Activated CD8-positive, alpha-beta memory T cell treated with anti-CD3 and anti-CD28 coated beads, Interleukin-2, amount 50 U/mL, for 4 hours (primary cell): ENCODE results near the gene KCNIP3.
A peak's percentile ranks its signal among the peaks of the same experiment; 100 is the strongest.
"Not testable (repeated sequence)": the region's sequence is repeated elsewhere in the genome, so short reads cannot be mapped to it uniquely, and the experiment has no call there.

Source experiments
- DNase-seq: peaks from one replicate; pipeline ENCODE4 v3.0.0-alpha.2; 2020

Gene KCNIP3

GRCh38 chr2:95389245-95390119 lies 92.3 kb downstream of the KCNIP3 start:
- DNase-seq: no peak

DNA sequence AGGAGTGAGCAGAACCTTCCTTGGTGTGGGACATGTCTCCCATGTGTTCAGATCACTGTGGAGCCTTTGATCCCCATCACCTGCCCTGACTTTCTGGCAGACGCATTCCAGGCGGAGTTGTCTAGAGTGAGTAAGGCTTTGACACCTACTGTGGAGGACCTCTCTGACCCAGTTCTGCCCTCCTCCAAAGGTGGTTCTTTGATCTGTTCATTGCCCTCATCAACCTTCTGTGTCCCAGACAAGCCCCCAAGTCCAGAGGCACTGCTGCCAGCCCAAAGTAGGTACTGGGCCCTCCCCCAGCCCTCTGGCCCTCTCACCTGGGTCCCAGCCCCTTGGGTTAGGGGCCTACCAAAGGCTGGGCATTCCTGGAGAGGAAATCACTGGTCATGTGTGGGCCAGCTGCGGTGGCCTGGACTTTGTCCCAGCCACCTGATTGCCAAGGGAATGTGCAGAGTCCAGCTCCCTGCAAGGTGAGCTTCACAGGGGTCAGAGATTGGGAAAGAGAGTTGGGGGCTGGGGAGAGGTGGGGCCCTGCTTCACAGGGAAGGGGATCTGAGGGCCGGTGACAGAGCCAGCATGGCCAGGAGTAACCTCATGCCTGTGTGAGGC lies 93.2 kb downstream of the KCNIP3 start:
- DNase-seq: no peak

GRCh38 chr2:95390881-95391321 lies 93.8 kb downstream of the KCNIP3 start:
- DNase-seq: no peak

DNA sequence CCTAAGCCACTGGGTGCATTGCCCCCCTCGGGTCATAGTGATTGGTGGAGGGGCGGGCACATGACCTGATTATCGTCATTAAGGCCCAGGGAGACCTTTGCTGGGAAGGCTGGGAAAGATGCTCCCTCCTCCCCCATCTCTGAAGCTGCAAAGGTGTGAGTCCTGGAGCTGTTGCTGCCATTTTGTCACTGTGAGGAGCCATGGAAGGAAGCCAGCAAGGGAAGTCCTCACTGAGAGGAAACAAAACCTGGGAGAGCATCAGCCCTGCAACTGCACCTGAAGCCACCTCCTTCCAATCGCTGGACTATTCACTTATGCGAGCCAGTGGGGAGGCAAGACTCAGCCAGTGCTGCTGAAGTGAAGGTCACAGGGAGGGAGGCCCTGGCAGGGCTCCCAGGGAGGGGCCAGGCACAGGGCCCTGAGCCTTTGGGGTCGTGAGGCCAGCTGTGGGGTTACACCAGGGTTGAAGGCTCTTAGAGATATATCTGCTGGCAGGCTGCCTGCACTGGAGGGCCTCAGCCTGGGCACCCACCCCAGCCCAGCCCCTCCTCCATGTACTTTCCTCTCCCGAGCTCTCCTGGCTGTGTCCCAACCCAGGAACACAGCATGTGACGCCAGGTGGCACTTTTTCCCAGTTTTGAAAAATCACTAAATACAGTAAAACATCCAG lies 94.6 kb downstream of the KCNIP3 start:
- DNase-seq: no peak

DNA sequence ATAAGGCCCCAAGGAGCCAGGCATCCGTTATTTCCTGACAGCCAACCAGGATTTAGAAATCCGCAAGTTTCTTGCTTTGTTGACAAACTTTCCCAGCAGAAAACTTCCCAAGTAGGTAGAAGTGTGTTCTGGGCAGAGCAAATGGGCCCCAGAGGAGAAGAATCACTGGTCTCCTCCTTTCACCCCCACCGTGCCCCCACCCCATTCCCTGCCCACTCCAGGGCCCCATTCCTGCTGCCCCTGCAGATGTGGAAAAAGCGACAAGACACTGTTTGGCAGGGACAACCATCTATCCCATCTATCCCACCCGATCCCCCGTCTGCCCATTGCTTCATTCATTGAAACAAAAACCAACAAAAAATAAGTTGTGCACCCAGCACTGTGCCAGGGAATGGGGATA lies 95.2 kb downstream of the KCNIP3 start:
- no peak for DNase-seq

DNA sequence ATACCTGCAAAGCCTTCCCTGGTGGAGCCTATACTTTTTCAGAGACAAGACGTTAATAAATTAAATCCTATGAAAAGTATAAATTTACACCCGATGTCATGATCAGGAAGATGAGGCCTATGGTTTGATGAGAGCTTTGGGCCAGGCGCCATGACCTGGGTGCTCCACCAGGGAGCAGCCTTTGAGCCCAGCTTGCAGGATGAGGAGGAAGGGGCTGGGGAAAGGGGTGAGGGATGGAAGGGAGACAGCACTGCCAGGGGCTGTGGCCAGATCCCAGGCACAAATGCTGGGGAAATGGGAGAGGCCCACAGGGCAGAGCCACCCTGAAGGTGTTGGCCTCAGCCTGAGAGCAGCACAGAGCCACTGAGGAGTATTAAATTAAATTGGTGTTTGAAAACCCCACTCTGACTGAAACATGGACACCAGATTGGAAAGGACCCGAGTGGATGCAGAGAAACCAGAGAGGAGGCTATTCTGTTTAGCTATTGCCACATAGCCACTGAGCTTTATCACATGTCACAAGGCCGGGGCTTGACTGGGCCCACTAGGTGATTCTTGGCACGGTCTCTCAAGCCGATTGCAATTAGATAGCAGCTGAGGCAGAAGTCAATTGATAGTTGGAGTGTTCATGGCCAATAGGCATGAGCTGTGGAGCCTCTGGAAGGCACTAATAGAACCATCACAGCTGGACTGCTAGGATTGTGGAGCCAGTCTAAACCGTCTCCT lies 95.7 kb downstream of the KCNIP3 start:
- no peak for DNase-seq

DNA sequence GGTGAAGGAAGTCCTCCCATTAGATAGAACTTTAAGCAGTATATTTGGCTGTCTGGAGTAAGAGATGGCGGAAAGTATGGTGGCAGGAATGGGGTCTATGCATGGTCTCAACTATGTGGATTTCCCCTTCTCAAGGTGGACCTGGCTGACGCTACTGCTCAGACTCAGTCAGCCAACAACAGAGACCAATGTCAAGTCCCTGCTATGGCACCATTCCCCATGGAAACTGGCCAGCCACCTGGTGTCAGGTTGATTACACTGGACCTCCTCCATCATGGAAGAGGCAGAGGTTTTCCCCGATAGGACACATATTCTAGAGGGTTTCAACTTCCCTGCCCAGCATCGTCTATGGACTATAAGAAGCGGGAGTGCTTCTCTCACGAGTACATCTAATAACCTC lies 96.8 kb downstream of the KCNIP3 start:
- DNase-seq: no peak

DNA sequence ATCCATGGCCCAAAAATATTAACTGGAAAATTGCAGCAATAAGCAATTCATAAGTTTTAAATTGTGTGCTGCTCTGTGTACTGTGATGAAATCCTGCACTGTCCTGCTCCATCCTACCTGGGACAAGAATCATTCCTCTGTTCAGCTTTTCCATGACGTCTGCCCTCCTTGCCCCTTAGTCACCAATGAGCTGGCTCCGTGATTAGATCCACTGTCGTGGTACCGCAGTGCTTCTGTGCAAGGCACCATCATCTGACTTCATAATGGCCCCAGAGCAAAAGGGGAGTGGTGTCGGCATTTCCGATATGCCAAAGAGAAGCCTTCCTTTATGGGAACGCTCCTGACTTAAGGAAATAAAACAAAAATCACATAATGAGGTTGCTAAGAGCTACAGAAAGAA lies 101.9 kb downstream of the KCNIP3 start:
- no peak for DNase-seq

DNA sequence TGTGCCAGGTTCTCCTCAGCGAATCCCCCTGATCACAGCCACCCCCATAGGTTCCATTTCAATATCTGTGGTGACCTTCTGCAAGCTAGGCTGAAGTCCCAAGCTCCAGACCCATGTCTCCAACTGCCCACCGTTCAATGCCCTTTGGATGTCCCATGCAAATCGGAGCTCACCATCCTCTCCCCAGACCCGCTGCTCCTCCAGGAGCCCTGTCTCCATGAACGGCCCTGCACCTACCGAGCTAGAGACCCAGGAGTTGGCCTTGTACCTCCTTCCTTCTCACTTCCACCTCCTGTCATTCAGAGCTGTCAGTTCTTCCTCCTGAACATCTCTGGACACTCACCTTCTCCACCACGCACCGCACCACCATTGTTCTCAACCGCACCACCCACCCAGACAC lies 104.3 kb downstream of the KCNIP3 start:
- no peak for DNase-seq

DNA sequence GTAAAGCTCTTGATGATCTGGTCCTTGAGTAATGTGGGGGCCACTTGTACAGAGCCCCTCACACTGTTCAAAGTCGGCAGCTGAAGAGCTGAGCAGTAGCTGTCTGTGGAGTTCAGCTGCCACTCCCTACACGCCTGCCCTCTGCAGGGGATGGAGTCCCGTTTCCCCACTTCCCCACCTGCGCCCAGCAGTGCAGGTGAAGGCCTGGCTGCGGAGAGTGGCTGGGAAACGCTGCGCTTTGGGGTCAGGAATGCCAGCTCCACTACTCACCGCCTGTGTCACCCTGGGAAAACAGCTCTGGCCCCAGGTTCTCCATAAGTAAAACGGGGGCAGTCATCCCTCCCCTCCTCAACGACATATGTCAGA lies 104.8 kb downstream of the KCNIP3 start:
- DNase-seq: not testable (repeated sequence)

- DNase-seq: peak; percentile 96
Measured at GRCh38 chr2:95402370-95403203, 105.4 kb downstream of the KCNIP3 start, which contains the start of gene FAHD2A. TSS of gene FAHD2A (plus strand) at chr2:95402708. CDS start at chr2:95405559, 2,851 bp downstream.

DNA sequence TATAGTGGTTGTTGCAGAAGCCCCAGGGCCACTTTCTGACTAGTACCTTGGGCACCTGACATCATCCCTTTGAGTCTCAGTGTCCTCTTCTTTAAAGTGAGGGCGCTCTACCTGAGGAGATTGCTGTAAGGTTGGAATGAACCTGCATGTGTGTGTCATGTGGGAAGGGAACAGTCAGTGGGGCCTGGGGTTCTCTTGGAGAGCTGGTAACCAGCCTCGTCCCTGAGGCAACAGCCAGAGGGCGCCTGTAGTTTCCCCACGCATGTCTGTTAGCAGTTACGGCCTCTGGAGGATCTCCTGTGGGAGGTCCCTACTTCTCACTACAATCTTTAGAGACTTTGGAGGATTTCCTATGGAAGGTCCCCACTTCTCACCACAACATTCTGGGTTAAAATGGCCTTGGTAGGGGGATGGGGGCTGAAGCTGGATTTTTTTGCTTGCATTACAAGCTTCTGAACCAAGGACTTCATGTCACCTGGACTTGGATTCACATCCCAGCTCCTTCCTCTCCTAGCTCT lies 106.1 kb downstream of the KCNIP3 start:
- not testable (repeated sequence) for DNase-seq

DNA sequence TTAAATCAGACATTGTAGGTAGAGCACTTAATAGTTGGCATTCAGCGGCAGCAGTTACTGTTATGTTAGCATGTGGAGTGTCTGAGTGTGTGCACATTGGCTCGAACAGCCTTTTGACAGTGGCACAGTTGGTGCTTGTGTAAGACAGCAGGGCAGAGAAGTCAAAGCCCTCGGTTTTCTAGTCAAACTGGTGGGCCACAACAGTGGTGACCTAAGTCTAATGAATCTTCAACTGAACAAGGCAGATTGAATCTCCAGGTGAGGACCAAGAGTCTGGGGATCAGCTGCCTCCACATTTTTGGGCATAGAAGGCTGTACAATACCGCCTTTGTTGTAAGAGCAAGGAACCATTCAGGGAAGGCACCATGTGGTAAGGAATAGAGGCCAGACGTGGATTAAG lies 106.7 kb downstream of the KCNIP3 start:
- DNase-seq: not testable (repeated sequence)

DNA sequence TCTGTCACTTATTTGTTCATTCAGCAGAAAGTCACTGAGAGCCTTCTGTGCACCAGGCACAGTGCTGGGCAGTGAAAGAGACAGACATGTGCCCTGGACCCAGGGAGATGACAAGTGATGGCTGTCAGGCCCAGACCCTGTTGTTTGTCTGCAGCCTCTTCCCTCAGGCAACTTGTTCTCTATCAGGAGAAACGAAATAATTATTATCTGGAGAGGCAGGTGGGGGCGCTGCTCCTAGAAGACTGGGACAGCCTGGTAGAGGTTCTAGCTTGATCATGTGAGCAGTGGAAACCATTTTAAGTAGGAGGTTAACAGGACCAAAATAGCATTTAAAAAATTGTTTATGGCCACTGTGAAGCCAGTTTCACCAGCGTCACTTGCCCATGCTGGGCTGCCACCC lies 107.5 kb downstream of the KCNIP3 start:
- DNase-seq: not testable (repeated sequence)

DNA sequence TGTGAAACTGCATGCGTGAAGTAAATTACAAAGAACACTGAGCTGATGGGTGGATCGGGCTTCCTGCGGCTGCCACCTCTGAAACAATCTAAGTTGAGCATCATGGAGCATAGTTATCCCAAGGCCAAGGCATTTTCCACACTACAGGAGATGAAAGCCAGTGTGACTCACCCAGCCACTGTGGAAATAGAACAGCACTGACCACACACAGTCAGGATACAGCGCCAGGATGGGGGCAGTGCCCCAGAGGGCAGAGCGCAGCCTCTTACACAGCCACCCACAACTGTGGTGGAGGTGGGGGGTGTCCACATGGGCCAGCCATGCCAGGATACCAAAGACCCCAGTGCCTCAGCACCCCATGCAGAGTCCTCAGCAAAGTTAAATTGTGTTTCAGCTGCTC lies 114.1 kb downstream of the KCNIP3 start:
- not testable (repeated sequence) for DNase-seq

- DNase-seq: peak; percentile 59
Measured at GRCh38 chr2:95414015-95414594, 117.0 kb downstream of the KCNIP3 start.

DNA sequence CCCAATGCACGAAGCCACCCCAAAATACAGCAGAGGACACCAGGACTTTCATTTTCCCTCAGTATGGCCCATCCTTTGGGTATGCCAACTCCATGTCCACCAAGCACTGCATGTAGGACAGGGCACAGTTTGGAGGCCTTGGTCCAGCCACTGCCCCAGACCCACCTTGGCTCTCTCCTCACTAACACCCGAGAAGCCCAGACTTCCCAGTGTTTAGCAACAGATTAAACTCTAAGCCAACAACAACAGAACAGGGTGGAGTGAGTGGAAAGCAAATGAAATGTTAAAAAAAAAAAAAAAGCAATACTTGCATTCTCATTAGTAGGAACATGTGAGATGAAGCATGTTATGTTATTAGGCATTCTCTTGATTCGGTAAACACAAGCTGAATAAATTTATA lies 118.0 kb downstream of the KCNIP3 start:
- not testable (repeated sequence) for DNase-seq

- DNase-seq: not testable (repeated sequence)
Measured at GRCh38 chr2:95415561-95415960, 118.4 kb downstream of the KCNIP3 start.

- DNase-seq: not testable (repeated sequence)
Measured at GRCh38 chr2:95427196-95427867, 130.2 kb downstream of the KCNIP3 start.

GRCh38 chr2:95429748-95430467 lies 132.8 kb downstream of the KCNIP3 start:
- not testable (repeated sequence) for DNase-seq
